ENCODE data around the gene SEL1L2. TPM values are rescaled to one million over a fixed set of nuclear protein-coding genes. Genes with fewer than 3 reads are reported as not detected.

SEL1L2 gene
- polyA plus RNA-seq, 3 donors: not detected

- no peaks in the 10 kb centered on the region for H3K27me3 ChIP-seq (ENCODE audit: control insufficient read depth in 2 of 2, insufficient read depth in 2 of 2, low read length in 2 of 2)
- H3K36me3 ChIP-seq (replicated peaks in 1 of 2; ENCODE audit: control insufficient read depth in 1 of 2, insufficient read depth in 2 of 2, low read length in 2 of 2): no peaks in the 10 kb centered on the region
- peaks cover 2 to 3% of the 10 kb centered on the region in 2 donors for H3K36me3 Mint-ChIP-seq
- peak in 1 of 3 donors; percentile 57 for DNase-seq
- no peak overlapping the region for H3K4me3 Mint-ChIP-seq
- no peaks in the 10 kb centered on the region for H4K20me1 ChIP-seq (ENCODE audit: insufficient read depth, low read length)
- no CpG with 5 or more reads among the region's 1 CpG for WGBS (ENCODE audit: insufficient coverage)
- H3K79me2 ChIP-seq (ENCODE audit: insufficient read depth, low read length): no peaks in the 10 kb centered on the region
- no peak overlapping the region for H3K4me2 ChIP-seq (replicated peaks; ENCODE audit: extremely low read depth, low read length, poor library complexity, severe bottlenecking)
- H3K27me3 Mint-ChIP-seq (ENCODE audit: low read depth in 3 of 3): no peaks in the 10 kb centered on the region
- peaks cover 12% of the 10 kb centered on the region for H3K4me1 Mint-ChIP-seq
- intact Hi-C loops (cut with micrococcal nuclease): no loop called here
- no peak overlapping the region for H3K27ac ChIP-seq (ENCODE audit: low read depth in 1 of 2, low read length in 2 of 2)
- H3K27ac Mint-ChIP-seq: no peak overlapping the region
- H3K9me3 Mint-ChIP-seq: peaks cover 0 to 4% (median 0%) of the 10 kb centered on the region in 7 donors
- no peak overlapping the region for H3K4me3 ChIP-seq (replicated peaks in 1 of 3; ENCODE audit: low read depth in 2 of 3, low read length in 3 of 3)
- no peak overlapping the region for H2AFZ ChIP-seq (ENCODE audit: insufficient read depth, low read depth, low read length, poor library complexity, severe bottlenecking)
- H3K9ac ChIP-seq (ENCODE audit: insufficient read depth, low read length, poor library complexity, severe bottlenecking): no peak overlapping the region
- peaks cover 38 to 54% of the 10 kb centered on the region in 2 donors for H3K4me1 ChIP-seq (ENCODE audit: control insufficient read depth in 1 of 2, insufficient read depth in 2 of 2, low read length in 2 of 2)
- TF ChIP-seq CTCF (IDR thresholded peaks at IDR 0.05): no peak
- no peaks in the 10 kb centered on the region for H3K9me3 ChIP-seq (replicated peaks in 1 of 2; ENCODE audit: control insufficient read depth in 1 of 2, insufficient read depth in 1 of 2, low read length in 2 of 2)
These were observed 127.2 kb downstream of the SEL1L2 start for GRCh38 chr20:13863244-13863643.

- H2AFZ ChIP-seq (ENCODE audit: insufficient read depth, low read depth, low read length, poor library complexity, severe bottlenecking): no peak overlapping the region
- Mint-ChIP-seq H3K4me1 (peaks cover 15% of the 10 kb centered on the region), H3K4me3 (no peak overlapping the region), H3K36me3 (peaks cover 2 to 3% of the 10 kb centered on the region in 2 donors), H3K9me3 (peaks cover 0 to 4% (median 0%) of the 10 kb centered on the region in 7 donors), H3K27me3 (ENCODE audit: low read depth in 3 of 3) (no peaks in the 10 kb centered on the region), H3K27ac (no peak overlapping the region)
- no CpG with 5 or more reads among the region's 2 CpGs for WGBS (ENCODE audit: insufficient coverage)
- peak; percentile 31 to 43 (median 41) for DNase-seq
- no peaks in the 10 kb centered on the region for H3K9me3 ChIP-seq (replicated peaks in 1 of 2; ENCODE audit: control insufficient read depth in 1 of 2, insufficient read depth in 1 of 2, low read length in 2 of 2)
- H3K4me3 ChIP-seq (replicated peaks in 1 of 3; ENCODE audit: low read depth in 2 of 3, low read length in 3 of 3): no peak overlapping the region
- no peak overlapping the region for H3K27ac ChIP-seq (ENCODE audit: low read depth in 1 of 2, low read length in 2 of 2)
- no peaks in the 10 kb centered on the region for H4K20me1 ChIP-seq (ENCODE audit: insufficient read depth, low read length)
- H3K36me3 ChIP-seq (replicated peaks in 1 of 2; ENCODE audit: control insufficient read depth in 1 of 2, insufficient read depth in 2 of 2, low read length in 2 of 2): no peaks in the 10 kb centered on the region
- H3K4me2 ChIP-seq (replicated peaks; ENCODE audit: extremely low read depth, low read length, poor library complexity, severe bottlenecking): no peak overlapping the region
- H3K9ac ChIP-seq (ENCODE audit: insufficient read depth, low read length, poor library complexity, severe bottlenecking): no peak overlapping the region
- peaks cover 30 to 47% of the 10 kb centered on the region in 2 donors for H3K4me1 ChIP-seq (ENCODE audit: control insufficient read depth in 1 of 2, insufficient read depth in 2 of 2, low read length in 2 of 2)
- intact Hi-C loops (cut with micrococcal nuclease): no loop called here
- TF ChIP-seq CTCF (IDR thresholded peaks at IDR 0.05): no peak
- H3K79me2 ChIP-seq (ENCODE audit: insufficient read depth, low read length): no peaks in the 10 kb centered on the region
- H3K27me3 ChIP-seq (ENCODE audit: control insufficient read depth in 2 of 2, insufficient read depth in 2 of 2, low read length in 2 of 2): no peaks in the 10 kb centered on the region
These were observed 128.2 kb downstream of the SEL1L2 start for GRCh38 chr20:13862245-13862644.
